IPS DF 4.7 (cell line): ENCODE results near the gene ZBTB7C.

Source experiments
- DNase-seq: peaks from one replicate; pipeline ENCODE4 v3.0.0-alpha.2; 2013; ENCODE audit warnings: low spot score; ENCODE audit errors: extremely low read depth

The ZBTB7C gene

DNA sequence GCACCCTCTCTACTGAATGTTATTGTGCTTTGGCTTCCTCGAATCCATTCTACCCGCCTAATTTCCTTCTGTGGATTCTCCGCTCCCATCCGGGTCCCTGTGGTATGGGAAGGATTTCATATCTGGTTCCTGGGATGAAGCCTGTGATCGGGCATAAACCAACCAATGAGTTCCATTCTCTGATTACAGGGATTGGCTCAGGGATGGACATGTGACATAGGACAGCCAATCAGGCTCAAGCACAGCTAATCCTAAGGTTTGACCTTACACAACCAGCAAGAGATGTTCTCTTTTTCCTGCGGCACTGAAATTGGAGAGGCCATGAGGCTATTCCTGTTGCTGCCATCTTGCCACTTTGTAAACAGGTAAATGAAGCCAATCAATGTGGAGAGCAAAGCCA lies 310.6 kb downstream of the ZBTB7C start:
- DNase-seq: no peak

DNA sequence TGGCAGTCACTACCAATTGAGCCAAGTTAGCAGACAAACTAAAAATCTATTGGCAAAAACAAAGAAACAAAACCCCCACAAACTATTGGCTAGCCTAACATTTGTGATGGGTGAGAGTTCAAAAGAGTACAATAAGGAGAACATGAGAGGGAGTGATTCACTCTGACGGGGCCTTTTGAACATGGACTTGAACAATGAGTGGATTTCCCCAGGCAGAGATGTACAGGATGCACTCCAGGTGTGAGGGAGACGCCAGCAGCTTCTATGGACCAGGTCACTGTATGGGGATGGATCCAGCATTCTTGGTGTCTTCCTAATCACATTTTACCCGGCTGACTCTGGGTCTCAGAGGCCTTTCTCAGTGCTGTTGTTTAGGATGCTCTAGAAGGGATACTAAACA lies 311.2 kb downstream of the ZBTB7C start:
- no peak for DNase-seq

DNA sequence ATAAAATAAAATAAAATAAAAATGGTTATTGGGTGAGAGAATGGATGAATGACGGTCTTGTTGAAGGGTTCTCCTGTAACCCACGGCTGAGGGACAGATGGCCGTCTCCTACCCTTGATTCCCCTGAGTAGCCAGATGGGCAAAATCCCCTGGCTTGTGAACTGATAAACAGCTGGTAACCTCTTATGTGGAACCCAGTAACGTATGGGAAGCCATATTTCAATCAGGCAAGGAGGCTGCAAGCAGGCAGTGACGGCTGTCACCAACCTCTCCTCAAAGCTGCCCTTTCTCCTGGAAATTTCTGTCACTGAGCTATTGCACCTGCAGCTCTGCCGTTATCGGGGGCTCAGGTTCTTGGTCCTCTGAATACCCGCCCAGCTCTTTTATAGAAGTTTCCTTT lies 313.5 kb downstream of the ZBTB7C start:
- DNase-seq: no peak

DNA sequence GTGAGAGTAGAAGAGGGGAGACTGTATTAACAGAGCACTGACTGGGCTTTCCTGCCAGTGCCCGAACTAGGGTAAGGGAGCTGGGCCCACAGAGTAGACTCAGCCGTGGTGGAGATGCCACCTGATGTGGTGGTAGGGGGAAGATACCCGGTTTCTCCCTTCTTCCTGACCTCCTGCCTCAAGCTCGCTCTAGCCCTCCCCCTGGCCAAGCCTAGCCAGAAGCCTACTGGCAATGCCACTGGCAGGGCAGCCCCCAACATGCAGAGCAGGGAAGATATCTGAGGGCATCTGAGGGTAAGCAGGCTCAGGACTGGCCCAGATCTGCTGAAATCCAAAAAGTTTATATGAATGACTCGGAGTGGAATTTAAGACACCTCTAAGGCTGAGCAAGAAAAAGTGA lies 316.1 kb downstream of the ZBTB7C start:
- no peak for DNase-seq

DNA sequence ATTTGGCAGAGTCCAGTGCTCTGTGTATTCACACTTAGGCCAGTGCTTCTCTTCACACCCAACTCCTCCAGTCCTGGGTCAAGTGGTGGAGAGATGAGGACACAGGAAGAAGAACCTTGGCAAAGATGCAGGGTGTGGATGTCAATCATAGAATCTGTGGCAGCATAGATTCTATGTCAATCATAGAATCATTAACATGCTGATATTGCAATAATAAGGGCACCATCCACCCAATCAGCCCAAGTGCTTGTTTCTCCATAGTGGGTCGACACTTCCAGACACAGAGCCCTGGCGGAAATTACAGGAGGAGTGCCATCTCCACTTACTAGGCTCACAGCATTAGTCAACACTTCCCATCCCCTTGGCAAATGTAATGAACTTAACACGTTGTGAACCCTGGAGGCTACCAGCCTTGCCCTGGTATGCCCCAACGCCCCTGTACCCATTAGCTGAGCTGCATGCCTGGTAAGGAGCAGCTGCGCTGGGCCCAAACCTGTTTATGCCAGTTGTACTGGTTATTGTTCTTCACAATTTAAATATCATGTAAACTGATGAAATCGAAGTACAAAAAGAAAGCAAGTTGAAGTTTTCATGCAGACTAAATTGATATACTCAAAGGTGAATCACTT lies 317.2 kb downstream of the ZBTB7C start:
- no peak for DNase-seq

DNA sequence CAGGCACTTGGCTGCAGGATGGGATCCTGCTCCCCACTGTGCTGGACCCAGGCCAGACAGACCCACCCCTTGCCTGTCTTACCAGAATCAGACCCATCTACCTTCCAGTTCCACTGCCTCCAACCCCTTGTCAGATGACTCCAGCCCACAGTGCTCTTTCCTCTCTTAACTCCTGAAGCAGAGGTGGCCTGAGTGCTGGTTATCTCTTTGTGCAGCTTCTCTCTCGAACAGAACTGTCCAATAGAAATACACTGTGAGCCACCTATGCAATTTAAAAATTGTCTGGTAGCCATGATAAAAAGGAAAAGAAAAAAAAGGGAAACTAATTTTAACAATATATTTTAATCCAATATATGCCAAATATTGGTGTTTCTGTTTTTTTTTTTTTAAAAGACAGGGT lies 318.5 kb downstream of the ZBTB7C start:
- DNase-seq: no peak

DNA sequence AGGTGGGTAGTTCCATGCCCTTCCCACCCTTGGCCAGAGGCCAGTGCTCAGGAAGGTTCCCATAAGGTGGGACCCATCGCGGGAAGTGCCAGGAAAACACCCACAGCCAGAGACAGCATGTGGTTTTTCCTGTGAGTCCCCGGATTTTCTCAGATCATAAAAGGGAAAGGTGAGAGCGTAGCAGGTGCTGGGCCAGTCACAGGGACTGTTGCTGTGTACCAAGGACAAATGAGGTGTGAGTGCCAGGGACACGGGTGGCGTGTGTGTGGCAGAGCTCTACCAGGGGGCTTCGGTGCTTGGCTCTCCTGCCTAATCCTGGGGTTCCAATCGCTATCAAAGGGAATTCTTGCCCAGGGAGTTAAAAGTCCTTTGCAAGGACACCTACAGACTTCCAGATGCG lies 319.2 kb downstream of the ZBTB7C start:
- no peak for DNase-seq

DNA sequence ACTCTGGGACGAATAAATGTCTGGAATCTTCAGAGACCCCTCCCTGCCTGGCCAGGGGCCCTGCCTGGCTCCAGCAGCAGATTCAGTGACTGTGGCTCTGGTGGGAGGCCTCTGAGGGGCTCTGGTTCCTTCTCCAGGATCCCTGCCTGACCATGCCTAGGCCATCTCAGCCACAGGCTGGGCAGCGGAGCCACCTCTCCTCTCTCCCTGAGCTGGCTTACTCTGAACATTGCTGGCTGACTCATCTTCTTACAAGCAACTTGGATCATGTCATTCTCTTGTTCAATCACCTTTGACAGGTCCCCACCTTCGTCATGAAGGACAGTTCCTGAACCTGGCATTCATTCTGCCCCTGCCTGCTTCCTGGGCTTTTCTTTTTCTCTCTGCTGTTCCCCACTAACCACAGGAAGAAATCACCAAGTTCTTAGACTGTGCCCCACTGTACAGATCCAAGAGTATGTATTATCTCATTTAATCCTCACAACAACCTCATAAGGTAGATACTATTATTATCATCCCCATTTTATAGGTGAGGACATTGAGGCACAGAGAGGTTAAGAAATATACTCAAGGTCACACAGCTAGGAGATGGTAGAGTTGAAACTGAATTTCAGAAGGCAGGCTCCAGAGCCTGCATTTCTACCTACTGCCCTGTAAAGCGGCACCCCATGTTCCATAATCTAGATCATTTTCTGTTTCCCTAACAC lies 323.2 kb downstream of the ZBTB7C start:
- DNase-seq: no peak

DNA sequence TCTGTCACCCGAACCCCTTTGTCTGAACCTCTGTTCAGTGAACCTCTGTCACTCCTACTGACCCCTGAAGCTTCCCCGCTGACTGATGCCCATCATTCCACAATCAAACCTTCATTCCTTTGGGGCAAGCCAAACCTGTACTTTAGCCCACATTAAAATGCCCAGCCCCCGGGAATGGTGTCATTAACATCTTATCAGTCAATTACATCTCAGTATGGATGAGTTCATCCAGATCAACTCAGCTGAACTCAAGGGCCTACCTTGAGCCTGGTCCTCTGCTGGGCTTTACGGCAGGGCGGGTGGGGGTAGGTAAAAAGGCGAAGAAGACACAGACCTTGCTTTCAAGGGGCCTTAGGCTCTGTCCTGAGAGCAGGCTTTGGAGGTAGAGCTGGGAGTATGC lies 324.3 kb downstream of the ZBTB7C start:
- no peak for DNase-seq

DNA sequence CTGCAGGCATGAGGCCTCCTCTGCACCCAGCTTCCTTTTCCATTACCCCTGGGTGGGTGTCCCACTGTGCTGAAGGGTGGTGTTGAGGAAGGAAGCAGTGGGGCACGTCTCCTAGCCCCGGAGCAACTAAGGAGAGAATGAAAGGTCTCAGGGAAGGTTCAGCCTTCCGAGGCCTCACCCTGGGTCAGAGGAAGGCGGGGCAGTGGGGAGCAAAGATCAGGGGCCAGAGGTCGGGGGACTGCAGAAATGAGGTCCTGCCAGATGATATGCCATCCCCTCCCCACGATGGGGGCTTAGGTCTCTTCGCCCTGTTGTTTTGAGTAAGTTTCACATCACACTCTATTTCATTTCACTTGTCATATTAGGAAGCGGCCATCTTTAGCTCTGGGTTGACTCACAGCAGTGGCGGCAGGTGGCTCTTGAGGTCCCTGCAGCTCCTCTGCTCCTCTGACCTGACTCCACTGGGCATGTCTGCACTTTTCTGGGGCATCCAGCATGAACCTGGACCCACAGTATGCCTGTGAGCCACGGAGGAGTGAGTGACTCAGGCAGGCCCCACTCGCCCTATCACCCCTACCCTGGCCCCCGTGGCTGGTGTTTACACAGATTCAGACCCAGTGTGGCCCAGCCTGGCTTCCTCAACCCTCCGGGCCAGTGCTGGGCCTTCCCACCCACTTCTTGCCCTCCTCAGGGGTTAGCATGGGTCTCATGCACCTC lies 325.0 kb downstream of the ZBTB7C start:
- DNase-seq: no peak

DNA sequence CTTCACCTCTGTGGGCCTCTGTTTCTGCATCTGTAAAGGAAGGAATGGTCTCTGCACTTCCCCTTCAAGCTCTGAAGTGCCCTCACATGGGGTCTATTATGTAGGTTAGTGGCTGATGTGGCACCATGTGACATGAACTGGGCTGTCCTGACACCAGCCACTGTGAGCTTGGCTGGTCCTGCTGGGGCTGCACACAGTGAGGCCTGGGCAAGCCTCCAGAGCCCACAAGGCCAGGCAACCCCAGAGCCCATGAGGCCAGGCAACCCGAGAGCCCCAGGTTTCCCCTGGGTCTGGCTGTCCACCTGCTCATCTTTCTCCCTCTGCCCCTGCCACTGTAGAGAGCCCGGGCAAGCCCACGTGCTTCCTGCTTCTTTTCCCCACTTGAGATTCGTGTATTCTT lies 328.6 kb downstream of the ZBTB7C start:
- no peak for DNase-seq

DNA sequence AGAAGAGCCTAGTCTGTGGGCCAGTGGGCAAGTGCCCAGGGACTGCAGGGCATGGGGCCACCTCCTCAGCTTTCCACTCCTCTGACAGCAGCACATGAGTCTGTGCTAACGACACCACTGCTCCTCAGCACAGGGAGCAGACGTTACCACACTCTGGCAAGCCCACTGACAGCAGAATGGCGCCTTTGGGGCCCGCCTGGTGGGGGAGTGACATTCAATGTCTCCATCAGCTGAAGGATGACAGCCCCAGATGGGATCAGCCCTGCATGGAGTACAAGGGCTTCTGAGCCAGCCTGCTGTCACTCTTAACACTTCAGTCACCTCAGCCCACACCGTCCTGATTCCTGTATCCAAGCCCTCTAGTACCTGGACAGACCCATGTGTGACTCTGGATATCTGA lies 329.3 kb downstream of the ZBTB7C start:
- no peak for DNase-seq

DNA sequence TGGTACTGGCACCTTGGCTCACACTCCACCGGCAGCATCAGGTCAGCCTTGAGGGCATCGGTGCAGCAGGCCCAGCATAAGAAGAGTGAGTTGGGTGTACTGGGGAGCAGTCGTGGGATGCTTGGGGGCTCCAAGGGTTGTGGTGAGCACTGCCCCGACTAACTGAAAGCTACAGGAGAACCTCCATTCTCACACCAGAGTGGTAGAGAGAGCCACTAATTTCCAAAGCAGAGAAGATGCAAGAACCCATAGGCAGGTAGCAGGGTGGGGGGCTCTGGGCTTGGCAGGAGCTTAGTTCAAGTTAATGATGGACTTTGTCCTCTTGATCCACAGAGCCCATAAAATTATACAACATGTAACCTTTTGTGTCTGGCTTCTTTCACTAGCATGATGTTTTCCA lies 330.7 kb downstream of the ZBTB7C start:
- no peak for DNase-seq

DNA sequence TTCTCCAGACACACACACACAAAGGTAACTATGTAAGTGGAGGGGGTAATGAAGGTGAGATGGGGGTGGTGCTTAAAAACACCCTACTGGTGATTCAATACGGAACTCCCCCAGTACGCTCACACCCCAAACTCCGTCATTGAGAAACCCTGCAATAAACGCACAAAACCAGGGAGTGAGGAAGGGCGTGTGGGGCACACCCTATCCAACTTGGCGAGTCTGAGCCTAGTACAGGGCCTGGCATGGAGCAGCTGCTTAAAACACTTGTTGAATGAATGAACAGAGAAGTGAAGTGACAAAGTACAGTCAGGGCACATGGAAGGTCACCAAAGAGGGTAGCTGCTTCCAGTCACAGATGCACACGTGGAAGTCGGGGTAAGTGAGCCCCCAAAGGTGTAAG lies 331.9 kb downstream of the ZBTB7C start:
- DNase-seq: no peak

DNA sequence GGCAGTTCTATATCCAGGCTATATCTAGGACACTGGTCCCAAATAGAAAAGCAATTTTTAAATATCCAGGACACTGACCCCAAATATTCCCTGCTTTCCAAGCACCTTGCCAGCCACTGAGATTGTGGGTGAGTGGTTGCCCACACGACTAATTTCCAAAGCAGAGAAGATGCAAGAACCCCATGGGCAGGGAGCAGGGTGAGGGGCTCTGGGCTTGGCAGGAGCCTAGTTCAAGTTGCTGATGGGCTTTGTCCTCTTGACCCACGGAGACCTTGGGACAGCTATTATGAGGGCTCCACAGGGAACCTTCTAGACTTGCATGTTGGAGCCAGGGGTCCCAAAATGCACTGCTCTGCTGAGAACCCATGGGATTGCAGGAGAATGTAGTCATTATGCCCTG lies 332.7 kb downstream of the ZBTB7C start:
- no peak for DNase-seq

DNA sequence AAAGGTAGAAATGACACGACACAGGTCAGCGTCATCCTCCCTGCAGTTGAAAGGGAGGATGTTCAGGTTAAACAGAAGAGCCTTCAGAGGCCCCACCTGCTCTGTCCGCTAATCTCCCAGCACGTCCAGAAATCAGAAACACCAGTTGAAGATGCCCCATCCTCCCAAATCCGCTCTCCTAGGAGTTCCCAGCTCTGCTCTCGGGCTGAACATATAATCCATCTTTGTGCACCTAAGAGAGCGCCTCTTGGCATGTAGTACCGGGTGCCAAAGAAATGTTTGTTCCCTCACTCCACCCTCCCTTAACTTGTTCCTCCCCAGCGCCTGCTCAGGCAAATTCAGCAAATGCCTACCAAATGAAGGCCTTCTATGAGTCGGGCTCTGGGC lies 333.5 kb downstream of the ZBTB7C start:
- no peak for DNase-seq

DNA sequence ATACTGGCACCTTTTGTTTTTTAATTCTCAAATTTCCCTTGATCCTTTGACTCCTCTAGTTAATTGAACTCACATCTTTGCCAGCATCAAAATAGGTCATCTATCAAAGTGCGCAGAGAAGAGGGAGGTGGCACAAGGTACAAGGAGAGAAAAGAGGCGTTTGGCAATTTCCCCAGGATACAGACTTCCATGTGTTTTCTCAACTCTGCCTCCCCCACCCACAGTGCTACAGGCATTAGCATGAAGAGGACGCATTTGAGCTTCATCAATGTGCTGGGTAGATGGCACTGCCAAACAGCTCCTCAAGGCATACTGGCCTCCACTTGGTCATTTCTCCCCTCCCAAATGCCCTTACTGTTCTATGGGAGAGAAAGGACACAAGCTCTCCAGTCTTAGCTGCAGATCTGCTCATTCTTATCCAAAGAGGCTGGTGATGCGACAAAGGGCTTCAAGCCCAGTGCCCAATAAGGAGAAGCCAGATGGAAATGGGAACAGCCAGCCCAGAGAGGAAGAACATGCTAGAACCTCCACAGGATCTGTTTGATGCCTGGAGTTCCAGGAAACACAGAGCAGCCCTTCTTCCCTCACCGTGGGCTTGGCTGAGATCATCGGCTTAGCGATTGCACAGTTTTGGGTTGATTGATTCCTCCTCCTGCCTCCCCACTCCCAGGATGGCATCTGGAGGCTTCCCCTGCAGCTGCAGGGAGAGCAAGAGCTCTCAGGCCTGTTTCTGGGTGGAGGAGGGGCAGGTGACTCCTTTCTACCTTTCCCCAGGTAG lies 334.1 kb downstream of the ZBTB7C start:
- DNase-seq: no peak

DNA sequence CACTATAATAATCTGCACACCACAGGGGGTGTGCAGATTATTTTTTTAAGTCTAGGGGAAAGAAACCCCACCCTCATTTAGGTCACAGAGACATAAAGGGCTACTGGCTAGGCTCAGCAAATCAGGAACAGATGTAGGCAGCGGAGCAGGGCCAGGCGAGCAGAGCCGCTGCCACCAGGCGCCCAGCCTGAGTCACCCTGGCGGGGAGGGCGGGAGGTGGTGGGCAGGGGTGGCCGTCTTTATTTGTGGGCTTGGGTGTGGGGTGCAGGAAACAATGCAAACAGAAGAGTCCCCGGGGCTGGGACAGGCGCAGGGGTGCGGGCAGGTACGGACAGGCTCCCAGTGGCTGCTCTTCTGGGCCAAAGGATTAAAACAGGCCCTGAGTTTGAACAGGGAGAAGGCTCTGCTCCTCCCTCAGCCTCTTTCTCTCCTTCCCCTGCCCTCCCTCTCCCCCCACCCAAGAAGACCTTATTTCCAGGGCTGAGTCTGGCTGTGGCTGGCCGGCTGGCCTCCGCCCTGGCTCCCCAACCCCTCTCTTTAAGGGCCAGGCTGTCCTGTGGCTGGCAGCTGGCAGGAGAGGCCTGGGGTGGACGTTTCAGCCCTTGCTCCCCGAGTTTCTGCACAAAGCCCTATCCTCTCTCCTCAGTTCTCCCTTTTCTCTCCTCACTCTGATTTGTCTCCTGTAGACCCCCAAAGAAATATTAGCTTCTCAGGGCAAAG lies 335.8 kb downstream of the ZBTB7C start:
- DNase-seq: no peak

DNA sequence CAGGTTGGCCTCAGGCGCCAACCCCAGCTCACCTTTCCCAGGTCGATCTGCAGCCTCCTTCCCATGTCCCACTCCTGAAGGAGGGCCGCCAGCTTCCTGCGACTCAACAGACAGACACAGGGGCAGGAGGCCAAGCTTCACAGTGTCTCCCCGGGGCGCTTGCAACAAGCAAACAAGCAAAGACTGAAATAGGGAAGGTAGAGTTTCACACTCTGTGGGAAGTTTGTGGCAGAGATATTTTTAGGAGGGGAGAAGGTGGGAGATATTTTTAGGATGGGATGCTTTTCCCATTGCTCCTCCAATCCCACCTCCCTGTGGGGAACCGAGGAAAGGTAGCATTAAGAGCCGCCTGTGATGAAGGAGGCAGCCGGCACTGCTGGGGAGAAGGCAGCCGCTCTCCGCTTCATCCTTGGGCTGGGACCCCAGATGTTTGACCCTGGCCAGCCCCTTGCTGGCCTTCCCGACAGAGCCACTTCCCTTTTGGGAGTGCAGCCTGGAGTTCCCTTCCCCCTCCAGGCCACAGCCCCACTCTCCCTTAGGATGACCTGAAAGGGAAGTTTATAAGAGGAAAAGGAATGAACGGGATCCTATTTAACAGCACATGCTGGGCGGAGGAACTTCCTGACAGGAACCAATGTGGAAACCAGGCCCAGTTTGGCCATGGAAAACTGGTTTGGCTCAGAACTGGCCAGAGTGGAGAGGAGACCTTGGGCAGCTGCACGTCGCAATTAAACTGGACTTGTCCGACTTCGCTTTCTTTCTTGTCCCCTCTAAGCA lies 336.6 kb downstream of the ZBTB7C start:
- no peak for DNase-seq

DNA sequence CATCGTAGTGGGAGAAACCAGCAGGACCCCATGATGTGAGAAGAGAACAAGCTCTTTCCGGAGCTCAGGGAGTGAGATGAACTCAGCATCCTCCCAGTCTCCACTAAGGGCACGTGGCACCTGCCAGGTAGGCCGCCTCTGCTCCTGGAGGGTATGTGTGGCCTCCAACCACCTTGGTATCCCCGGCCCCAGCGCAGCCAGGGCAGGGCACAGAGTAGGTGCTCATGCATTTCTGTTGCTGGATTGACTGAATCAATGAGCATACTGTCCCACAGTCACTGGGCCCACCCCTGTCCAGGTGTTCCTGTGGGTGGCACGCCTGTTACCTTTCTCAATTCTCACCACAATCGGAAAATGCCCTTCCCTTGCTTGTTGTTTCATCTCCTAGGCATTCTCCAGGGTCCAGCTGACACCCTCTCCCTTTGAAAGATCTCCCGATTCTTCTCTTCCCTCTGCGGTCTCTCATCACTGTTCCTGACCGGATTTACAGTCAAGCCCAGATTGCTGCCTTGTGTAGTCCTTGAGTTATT lies 340.2 kb downstream of the ZBTB7C start:
- no peak for DNase-seq
